AG10803 (cell line): ENCODE data around the gene MAPKAP1.
A peak's percentile ranks its signal among the peaks of the same experiment; 100 is the strongest.

Experiments used
- DNase-seq: peaks from one replicate; pipeline ENCODE4 v3.0.0; 2010; ENCODE audit warnings: low read depth
- H3K4me3 ChIP-seq: 2 replicates; pipeline ENCODE4 v1.5.1; 2011; ENCODE audit warnings: mild to moderate bottlenecking, low read length, control low read depth
- TF ChIP-seq, protein P1 (sequence below): conservative IDR thresholded peaks from 2 replicates; pipeline ENCODE4 v1.5.1; 2011; ENCODE audit warnings: mild to moderate bottlenecking, low read length, control low read depth, inconsistent platforms

MAPKAP1 gene

DNA sequence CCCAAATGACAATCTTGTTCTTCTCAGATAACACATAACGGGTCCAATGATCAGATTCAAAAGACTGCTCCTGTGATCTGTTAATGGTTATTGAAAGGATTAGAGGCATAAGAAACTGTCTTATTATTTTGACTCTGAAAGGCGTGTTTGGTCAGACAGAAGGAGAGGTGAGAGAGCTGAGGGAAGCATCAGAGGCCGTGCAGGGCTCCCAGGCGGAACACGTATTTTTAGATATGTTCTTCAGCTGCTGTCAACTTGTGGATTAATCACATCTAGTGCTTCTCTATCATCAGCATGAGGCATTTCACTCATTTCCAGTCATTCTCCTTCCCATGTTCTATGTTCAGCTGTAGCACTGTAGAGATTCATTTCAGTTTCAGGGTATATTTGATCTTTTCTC is 199.8 kb downstream of the MAPKAP1 start:
- no peak overlapping the region for H3K4me3 ChIP-seq
- TF ChIP-seq, protein P1, sequence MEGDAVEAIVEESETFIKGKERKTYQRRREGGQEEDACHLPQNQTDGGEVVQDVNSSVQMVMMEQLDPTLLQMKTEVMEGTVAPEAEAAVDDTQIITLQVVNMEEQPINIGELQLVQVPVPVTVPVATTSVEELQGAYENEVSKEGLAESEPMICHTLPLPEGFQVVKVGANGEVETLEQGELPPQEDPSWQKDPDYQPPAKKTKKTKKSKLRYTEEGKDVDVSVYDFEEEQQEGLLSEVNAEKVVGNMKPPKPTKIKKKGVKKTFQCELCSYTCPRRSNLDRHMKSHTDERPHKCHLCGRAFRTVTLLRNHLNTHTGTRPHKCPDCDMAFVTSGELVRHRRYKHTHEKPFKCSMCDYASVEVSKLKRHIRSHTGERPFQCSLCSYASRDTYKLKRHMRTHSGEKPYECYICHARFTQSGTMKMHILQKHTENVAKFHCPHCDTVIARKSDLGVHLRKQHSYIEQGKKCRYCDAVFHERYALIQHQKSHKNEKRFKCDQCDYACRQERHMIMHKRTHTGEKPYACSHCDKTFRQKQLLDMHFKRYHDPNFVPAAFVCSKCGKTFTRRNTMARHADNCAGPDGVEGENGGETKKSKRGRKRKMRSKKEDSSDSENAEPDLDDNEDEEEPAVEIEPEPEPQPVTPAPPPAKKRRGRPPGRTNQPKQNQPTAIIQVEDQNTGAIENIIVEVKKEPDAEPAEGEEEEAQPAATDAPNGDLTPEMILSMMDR, result no peak
- no peak for DNase-seq

DNA sequence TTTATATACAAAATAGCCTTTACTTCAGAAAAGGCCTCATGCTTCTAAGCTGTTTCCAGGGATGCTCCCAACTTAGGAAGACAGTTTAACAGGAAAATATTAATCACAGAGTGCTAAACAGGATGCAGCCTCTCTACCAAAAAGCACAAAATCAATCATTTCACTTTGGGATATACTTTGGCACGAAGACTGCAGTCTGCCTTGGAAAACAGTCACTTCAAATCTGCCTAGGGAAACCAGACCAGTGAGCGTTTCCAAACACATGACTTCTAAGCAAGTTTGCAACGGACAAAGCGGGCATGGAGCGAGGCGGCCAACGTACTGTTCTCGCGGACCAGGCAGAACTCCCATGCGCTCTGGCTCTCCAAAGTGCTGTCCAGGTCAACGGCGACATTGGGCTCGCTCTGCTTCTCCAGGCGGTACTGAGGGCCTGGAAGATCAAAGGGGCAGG is 201.0 kb downstream of the MAPKAP1 start:
- TF ChIP-seq, protein P1, result no peak
- DNase-seq, result peak; percentile 26
- no peak overlapping the region for H3K4me3 ChIP-seq

DNA sequence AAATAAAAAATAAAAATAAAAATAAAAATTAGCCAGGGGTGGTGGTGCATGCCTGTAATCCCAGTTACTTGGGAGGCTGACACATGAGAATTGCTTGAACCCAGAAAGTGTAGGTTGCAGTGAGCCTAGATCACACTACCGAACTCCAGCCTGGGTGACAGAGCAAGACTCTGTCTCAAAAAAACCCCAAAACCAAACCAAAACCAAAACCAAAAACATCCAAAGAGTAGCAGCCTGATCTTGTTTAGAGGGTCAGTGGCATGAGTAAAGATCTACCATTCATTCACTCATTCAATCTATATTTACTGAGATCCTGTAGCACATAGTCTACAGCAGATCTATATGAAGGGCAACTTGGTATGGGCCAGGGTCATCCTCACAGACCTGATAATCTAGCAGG is 202.4 kb downstream of the MAPKAP1 start:
- H3K4me3 ChIP-seq, result no peak overlapping the region
- TF ChIP-seq, protein P1, result no peak
- no peak for DNase-seq

DNA sequence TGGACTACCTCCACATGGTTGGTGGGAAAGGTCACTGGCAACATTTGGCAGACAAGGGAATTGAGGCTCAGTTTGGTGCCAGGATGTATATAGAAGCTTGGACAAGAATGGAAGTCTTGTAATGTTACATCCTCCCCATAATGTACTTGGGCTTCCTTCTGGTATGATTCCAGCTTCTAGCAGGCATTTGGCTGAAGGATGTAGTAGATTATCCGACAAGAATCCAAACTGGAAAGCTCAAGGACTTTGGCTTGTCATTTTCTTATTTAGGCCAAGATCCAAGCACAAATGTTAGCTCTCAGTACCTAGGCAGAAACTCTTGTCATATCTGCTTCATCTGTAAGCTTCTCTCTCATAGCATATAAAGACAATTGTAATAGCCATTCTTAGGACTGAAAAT is 209.1 kb downstream of the MAPKAP1 start:
- H3K4me3 ChIP-seq, result no peak overlapping the region
- DNase-seq, result no peak
- TF ChIP-seq, protein P1, result no peak

DNA sequence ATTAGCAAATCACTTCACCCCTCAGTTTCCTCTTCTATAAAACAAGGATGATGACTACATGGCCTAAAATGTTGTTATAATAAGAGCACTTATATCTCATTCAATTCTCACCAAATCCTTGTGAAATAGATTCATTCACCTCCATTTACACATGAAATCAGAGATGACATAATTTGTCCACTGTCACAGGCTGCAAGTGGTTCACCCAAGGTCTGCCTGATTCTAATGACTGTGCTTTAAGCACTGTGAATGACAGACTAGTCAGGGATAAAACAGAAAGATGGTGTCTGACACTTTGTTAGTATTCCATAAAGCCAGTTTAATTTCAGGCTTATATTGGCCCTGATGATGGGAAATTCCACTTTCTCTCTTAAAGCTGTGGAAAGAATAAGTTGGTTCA is 209.5 kb downstream of the MAPKAP1 start:
- TF ChIP-seq, protein P1, result no peak
- no peak overlapping the region for H3K4me3 ChIP-seq
- DNase-seq, result no peak

DNA sequence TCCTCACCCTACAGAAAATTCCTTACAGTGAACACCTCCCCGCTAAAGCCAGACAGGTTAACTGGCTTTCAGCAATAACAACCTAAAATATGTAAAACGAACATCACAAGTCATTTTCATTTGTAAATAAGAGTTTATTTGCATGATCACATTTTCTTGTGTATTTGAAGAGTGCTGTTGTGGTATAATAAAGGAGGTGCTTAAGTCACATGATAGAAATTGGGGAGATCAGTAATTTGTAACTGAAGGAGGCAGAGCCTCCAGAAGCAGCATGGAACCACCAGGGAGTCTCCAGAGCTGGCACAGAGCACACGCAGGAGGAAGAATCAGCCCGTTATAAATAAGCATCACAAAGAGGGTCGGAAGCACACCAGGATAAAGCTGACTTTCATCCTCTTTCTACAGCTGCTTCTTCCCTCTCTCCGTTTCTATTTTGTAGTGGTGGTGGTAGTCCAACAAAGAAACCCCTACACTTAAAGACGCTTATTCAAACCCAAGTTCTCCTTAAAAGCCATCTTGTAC is 210.6 kb downstream of the MAPKAP1 start:
- TF ChIP-seq, protein P1, result no peak
- H3K4me3 ChIP-seq, result no peak overlapping the region
- DNase-seq, result no peak

DNA sequence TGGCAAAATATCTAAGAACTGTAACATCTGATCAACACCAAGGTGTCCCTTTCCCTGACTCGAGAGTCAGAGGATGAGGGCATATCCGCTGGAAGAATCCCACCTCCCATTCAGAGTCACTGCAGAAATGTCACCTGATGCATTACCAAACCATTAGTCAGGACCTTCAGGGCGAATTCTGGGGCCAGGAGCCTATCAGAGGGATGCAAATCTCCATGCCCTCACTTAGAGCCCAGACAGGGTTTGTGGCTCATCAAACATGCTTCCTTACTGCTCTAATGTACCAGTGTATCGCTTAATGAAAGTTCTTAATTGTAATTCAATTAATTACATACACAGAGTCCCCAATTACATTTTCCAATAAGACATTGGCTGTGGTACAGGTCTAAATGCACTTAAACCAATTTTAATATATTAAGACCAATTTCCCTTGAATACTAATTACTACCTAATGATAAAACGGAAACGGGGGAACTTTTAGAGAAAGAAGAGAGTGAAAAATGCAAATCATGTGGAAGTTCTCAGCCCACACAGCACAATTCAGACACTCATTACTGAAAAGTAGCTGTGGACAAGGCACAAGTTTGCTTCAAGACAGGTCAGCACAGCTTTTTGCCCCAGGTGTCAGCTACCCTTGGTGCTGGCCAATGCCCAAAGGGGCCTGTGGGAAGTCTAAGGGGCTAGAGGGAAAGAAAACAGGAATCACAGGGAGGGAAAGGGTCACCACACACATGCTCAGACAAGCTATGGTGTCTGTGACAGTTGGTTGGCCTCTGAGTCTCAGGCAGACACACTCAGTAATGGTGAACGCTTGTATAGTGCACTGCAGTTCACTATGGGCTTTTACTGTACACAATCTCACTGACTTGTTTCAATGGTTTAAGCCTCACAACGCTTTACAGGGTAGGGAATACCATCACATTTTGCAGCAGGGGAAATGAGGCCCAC is 211.6 kb downstream of the MAPKAP1 start:
- TF ChIP-seq, protein P1, result no peak
- DNase-seq, result no peak

More for the DNA sequence above, 211.6 kb downstream of the MAPKAP1 start:
- H3K4me3 ChIP-seq, result no peak overlapping the region
